A673 (cell line): ENCODE measurements around the gene UBE2J2.

Source experiments
- CTCF ChIP-seq: fragments of 300-800, 200-600 bp; sonication (generic); conservative IDR thresholded peaks from 2 replicates; pipeline ENCODE4 v1.5.1; 2017; ENCODE audit warnings: low read depth, mild to moderate bottlenecking, antibody characterized with exemption, low read length, moderate library complexity, mixed read lengths
- EZH2 ChIP-seq: fragments of 200-600 bp; sonication (generic); IDR thresholded peaks from 2 replicates; pipeline ENCODE4 v1.6.1; 2017; ENCODE audit warnings: borderline replicate concordance, low read depth, mild to moderate bottlenecking, mixed read lengths, antibody characterized with exemption, low read length; ENCODE audit not compliant: poor library complexity, severe bottlenecking

- TF ChIP-seq CTCF (no peak), EZH2 (no peak)
These were observed 12.9 kb upstream of the UBE2J2 start for GRCh38 chr1:1286313-1287261.
